Lower leg skin (tissue), 3 donors: Measurements from ENCODE around the gene PSMB3.

ENCODE experiments used
- POLR2A ChIP-seq, 2 donors: fragments of 450-650 bp; IDR thresholded peaks; one replicate each; pipeline ENCODE4 v1.6.1; 2016 to 2017; ENCODE audit warnings: antibody characterized with exemption in 2 of 2, mild to moderate bottlenecking in 1 of 2, moderate library complexity in 1 of 2
- TF ChIP-seq, protein P1 (sequence below), 3 donors: fragments of 450-650 bp; IDR thresholded peaks; one replicate each; pipeline ENCODE4 v1.5.1; 2016; ENCODE audit warnings: antibody characterized with exemption in 3 of 3, mild to moderate bottlenecking in 3 of 3, moderate library complexity in 2 of 3

DNA sequence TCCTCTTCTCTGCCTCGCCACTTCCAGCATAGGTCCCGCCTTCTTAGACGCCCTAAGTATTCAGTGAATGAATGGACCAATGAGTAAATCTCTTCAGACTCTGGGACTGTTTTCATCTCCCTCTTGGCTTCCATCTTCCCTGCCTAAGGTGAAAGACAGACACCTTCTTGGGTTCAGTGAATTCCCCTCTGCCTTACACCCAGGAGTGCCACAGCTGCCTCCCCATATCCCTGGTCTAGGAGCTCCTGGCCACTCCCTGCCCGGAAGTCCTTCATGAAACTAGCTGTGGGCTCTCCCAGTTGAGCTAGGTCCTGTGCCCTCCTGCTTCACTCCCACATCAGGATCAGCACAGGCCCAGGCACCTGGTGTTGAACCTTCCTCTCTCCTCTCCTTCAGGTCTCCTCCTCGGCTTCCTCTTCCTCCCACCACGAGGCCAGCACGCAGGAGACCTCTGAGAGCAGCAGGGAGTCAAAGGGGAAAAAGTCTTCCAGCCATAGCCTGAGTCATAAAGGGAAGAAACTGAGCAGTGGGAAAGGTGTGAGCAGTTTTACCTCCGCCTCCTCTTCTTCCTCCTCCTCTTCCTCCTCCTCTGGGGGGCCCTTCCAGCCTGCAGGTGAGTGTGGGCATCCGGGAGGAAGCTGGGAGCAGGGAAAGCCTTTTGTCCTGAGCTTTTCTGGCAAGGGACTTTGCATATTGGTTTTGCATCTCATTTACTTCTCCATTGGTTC is 37.2 kb upstream of the PSMB3 start:
- TF ChIP-seq, protein P1, sequence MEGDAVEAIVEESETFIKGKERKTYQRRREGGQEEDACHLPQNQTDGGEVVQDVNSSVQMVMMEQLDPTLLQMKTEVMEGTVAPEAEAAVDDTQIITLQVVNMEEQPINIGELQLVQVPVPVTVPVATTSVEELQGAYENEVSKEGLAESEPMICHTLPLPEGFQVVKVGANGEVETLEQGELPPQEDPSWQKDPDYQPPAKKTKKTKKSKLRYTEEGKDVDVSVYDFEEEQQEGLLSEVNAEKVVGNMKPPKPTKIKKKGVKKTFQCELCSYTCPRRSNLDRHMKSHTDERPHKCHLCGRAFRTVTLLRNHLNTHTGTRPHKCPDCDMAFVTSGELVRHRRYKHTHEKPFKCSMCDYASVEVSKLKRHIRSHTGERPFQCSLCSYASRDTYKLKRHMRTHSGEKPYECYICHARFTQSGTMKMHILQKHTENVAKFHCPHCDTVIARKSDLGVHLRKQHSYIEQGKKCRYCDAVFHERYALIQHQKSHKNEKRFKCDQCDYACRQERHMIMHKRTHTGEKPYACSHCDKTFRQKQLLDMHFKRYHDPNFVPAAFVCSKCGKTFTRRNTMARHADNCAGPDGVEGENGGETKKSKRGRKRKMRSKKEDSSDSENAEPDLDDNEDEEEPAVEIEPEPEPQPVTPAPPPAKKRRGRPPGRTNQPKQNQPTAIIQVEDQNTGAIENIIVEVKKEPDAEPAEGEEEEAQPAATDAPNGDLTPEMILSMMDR (IDR thresholded peaks at IDR 0.05): no peak
- no peak for TF ChIP-seq POLR2A (IDR thresholded peaks at IDR 0.05)
